ENCODE measurements around the gene GLI3.
"Not testable (repeated sequence)": the region's sequence is repeated elsewhere in the genome, so short reads cannot be mapped to it uniquely, and the experiment has no call there.

Gene GLI3

DNA sequence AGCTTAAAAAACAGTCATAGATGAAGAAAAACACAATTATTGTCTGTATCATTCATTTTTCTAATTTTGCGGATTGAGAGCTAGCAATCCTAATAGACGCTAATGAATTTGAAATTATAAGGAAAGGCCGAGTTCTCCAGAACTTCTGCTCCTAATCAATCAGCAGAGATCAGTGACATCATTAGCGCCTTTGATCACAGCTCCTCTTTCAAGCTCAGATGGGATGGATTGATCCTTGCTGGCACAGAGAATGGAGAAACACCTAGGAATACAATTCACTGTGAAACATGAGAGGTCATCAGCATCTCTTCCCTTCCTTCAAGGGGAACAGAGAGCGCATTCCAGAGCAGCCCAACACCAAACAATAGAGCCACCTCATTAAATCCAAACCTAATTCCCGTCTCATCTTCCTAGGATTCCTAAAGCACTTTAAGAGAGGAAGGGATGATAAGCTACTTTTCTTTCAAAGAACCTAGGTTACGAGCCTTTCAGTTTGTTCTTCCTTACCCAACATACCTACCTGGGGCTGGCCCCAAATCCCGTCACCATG is 24.4 kb downstream of the GLI3 start:
- DNase-seq (ENCODE audit: low read depth, low spot score), result no peak

GRCh38 chr7:42211938-42212337 is 25.1 kb downstream of the GLI3 start:
- no peak for DNase-seq (ENCODE audit: low read depth, low spot score)

- no peak for DNase-seq (ENCODE audit: low read depth, low spot score)
Measured at GRCh38 chr7:42210779-42211178, 26.2 kb downstream of the GLI3 start.

- no peak for DNase-seq (ENCODE audit: low read depth, low spot score)
Measured at GRCh38 chr7:42210333-42210732, 26.7 kb downstream of the GLI3 start.

- DNase-seq (ENCODE audit: low read depth, low spot score), result not testable (repeated sequence)
Measured at GRCh38 chr7:42209085-42209484, 27.9 kb downstream of the GLI3 start.

- DNase-seq (ENCODE audit: low read depth, low spot score), result no peak
Measured at GRCh38 chr7:42208572-42208971, 28.4 kb downstream of the GLI3 start.

DNA sequence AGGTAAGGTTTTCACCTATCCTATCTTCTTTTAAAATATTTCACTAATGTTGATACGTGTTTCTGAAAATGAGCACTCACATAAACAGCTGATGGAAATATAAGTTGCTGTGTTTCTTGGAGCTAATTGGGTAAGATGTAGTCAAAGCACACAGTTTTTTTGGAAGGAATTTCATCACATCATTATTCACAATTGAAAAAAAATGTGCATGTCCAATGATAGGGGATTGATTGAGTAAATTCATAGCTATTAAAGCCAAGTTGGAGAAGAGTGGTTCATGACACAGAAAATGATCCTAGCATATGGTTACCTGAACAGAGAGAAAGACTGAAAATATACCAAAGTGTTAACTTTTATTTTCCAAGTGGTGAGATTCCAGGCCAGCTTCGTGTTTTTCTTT is 29.6 kb downstream of the GLI3 start:
- no peak for DNase-seq (ENCODE audit: low read depth, low spot score)

DNA sequence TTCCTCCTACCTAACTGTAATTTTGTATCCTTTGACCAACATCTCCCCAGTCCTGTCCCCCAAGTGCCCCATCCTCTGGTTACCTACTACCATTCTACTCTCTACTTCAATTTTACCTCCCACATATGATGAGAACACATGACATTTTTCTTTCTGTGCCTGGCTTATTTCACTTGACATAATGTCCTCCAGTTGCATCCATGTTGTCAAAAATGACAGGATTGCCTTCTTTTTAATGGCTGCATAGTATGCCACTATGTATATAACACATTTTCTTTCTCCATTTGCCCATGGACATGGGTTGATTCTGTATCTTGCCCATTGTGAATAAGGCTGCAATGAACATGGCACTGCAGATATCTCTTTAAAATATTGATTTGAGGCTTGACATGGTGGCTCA is 33.7 kb downstream of the GLI3 start:
- no peak for DNase-seq (ENCODE audit: low read depth, low spot score)

GRCh38 chr7:42202601-42203000 is 34.4 kb downstream of the GLI3 start:
- DNase-seq (ENCODE audit: low read depth, low spot score), result no peak

DNA sequence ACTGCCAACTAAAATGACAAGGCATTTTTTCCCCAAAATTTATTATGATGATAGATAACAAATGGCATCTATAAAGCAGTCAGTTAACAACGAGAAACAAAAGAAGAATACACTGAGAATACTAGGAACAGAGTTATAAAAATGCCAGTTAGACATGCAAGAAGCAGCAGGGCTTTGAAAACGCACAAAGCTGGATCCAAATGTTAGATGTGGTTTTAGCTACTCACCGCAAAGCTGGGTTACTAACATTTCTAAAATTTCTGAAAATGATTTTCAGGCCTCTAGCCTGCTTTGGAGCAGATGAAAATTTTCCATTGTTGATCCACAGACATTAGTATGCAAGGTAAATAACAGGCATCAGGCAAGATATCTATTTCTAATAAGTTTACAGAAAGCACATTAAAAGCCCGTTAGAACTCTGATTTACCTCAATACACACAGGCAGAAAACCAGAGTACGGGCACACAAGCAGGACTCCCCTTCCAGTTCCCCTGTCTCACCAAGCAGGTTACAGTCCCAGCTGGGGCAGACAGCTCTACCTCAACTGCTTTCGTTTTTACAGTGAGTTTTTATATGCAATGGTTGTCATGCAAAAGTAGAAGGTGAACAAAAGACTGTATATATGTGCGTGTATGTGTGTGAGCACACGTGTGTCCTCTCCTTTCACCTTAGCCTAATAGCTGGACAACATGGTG is 37.9 kb downstream of the GLI3 start:
- peak; percentile 81 for DNase-seq (ENCODE audit: low read depth, low spot score)

GRCh38 chr7:42198296-42198695 is 38.7 kb downstream of the GLI3 start:
- DNase-seq (ENCODE audit: low read depth, low spot score), result peak; percentile 63

- DNase-seq (ENCODE audit: low read depth, low spot score), result peak; percentile 85
Measured at GRCh38 chr7:42197451-42197850, 39.6 kb downstream of the GLI3 start.

DNA sequence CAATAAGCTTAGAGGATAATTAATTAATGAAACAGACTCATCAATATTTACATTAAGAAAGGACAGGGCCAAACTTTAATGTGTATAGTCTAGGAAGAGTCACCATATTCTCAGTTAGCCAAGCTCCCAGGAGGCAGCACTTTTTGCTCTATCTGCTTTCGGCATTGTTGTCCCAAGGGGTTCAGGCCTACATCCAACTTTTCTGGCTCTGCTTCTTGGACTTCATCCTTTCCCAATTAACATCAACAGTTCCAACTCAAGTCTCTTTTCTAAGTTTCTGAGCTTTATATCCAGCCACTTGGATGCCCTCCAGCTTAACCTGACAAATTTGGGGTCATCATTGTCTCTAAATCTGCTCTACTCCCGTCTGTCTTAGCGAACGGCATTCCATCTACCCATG is 42.8 kb downstream of the GLI3 start:
- DNase-seq (ENCODE audit: low read depth, low spot score), result no peak

DNA sequence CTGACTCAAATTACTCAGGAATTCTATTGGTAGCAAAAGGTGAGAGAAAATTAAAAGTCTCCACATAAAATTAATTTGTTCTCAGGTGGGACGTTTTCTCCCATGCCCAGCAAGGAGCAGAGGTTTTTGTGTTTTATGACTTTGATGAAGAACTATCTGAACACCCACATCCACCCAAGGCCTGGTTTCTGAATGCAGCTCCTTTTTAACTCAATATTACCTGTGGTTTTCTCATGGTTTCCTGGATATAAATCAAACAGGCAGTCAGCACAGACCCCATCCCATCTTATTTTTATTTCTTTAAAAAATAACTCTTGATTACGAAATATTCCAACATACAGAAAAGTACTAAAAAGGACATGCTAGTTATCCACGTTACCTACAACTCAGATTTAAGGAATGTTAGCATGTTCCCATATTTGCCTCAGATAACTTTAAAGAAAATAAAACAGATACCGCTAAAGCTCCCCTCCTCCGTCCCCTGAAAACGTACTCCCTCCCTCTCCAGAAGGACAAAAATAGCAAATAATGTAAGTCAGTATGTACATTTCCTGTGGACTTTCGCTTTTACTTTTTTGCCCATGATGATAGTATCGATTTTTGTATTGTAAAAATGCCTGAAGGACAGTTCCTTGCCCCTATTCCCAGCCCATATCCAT is 43.4 kb downstream of the GLI3 start:
- no peak for DNase-seq (ENCODE audit: low read depth, low spot score)

GRCh38 chr7:42192851-42193461 is 44.1 kb downstream of the GLI3 start:
- no peak for DNase-seq (ENCODE audit: low read depth, low spot score)

DNA sequence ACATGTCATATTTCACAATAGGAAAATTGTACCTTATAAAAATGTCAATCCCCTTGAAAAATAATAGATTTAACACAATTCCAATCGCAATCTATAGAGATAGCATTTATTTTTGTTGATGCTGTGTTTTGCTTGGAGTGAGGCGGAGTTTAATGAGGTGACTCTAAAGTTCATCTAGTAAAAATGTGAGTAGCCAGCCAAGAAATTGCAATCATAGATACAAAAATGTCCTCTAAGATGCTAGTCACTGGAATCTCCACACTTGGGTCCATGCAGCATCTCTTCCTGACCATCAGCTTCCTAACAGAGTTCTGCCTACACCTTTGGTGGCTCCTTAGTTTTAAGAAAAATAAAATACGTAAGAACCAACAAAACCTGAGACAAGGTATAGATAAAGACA is 44.9 kb downstream of the GLI3 start:
- no peak for DNase-seq (ENCODE audit: low read depth, low spot score)

DNA sequence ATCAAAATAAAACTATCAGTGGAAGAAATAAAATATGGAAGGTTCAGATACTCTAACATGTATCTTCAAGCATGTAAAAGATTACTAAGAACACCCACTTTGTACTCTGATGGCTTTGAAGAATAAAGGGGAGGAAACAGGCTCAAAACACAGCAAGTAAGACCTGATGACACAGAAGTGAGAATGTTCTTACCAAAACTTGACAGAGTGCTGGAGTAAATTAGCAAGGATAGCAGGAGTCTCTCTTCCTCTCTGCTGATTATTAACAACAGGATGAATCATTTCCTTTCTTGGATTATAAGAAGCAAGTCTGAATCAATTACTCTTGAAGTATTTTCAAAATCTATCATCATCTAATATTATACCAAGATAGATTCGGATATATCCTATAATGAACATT is 47.5 kb downstream of the GLI3 start:
- no peak for DNase-seq (ENCODE audit: low read depth, low spot score)

DNA sequence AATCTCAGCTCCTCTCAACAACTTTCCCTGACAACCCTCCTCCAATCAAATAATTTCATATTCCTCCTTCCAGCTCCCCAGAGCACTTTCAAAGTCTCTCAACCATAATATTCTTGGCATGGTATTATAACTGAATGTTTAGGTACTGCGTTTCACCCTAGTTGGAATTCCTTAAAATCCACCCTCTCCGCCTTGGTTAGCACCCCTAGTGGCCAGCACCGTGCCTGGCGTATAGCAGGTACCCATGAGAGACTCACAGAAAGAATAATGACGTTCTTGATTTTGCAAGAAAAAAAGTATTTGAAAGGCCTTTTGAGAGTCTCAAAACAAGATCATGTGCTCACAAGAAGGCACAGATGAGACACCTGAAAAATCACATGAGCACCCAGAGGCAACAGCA is 50.9 kb downstream of the GLI3 start:
- DNase-seq (ENCODE audit: low read depth, low spot score), result no peak

DNA sequence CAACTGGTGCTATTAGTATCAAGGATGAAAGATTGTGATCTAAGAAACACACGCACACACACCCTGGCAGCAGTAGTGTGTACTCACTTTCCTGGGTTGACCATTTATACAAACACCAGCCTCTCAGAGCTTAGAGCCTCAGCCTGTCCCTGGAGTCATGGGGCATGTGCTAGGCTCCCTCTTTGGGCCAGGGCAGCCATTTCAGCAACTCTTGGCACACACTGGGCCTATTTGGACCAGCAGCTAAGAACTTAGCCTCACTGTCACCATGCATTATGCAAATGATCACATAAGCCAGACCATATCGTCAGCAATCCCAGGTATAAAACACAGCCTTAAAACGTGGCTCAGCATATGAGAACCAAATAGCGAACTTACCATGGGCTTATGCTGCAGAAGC is 51.3 kb downstream of the GLI3 start:
- DNase-seq (ENCODE audit: low read depth, low spot score), result no peak

GRCh38 chr7:42183547-42183946 is 53.5 kb downstream of the GLI3 start:
- no peak for DNase-seq (ENCODE audit: low read depth, low spot score)

- no peak for DNase-seq (ENCODE audit: low read depth, low spot score)
Measured at GRCh38 chr7:42181566-42181965, 55.4 kb downstream of the GLI3 start.

GRCh38 chr7:42180806-42181205 is 56.2 kb downstream of the GLI3 start:
- no peak for DNase-seq (ENCODE audit: low read depth, low spot score)

DNA sequence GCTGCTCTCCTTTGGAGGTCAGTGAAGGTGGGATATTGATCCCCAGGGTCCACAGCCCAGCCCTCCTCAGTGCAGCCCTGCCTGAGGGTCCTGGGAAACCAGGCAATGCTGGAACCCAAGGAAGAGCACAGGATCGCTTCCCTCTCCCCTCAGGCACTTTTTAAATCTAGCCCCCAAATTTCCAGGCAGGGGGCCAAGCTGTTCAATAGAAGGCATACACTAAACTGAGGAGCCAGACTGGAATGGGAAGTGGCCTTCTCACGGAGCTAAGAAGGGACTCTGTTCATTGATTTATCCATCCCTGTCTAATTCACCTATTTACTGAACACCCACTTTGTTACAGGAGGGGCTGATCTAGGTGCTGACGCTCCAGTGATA is 60.3 kb downstream of the GLI3 start:
- DNase-seq (ENCODE audit: low read depth, low spot score), result no peak
